Hepatic stellate cell (primary cell): ENCODE data around the gene RPA1.

ENCODE experiments used
- DNase-seq: peaks from one replicate; pipeline ENCODE4 v3.0.0; 2011; ENCODE audit warnings: low spot score

RPA1 gene

DNA sequence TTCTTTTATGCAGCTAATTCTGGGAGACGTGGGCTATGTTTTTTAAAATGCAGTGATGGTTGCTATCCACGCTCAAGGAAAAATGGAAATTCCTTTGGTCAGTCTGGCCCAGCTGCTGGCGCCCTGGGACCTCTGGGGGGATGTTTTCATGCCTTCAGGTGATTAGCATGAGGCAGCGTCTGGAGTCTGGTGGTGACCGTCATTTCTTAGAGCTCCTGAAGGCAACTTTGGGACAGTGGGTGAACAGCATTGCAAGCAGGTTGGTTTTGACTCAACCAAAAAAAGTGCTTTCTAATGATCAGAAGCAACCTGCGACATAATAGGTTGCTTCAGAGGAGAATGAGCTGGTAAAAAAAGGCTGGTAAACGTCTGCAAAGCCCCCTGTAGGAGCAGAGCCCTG is 82.3 kb downstream of the RPA1 start:
- no peak for DNase-seq

DNA sequence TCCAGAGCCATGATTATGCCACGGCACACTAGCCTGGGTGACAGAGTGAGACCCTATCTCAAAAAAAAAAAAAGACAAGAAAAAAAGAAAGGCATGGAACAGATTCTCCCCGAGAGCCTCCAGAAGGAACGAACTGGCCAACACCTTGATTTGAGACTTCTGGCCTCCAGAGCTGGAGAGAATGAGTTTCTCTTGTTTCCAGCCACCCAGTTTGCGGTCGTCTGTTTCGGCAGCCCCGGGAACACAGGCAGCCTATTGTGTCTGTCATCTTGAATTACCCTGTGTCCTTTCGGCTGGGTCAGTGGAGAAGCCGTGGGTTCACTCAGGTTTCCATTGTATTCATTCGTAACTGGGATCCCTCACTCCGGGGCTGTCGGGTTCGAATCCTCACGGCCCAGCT is 83.9 kb downstream of the RPA1 start:
- DNase-seq = no peak

DNA sequence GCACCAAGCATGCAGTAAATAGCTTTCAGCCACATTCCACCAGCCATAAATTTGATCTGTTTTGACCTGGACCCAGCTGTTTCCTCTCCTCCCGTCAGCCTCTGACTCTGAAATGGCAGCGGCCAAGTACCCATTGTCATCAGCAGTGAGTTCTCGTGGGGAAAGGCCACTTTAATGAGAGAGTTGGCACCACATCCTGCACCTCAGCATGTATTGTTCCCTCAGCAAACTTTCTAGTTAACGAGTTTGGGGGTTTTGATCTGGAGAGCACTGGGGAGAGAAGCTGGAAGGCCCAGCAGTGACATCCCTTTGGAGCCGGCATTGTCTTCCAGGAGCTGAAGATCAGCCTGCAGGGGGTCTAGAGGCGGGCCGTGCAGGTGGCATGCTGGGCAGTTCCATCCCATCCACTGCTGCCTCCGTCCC is 84.9 kb downstream of the RPA1 start:
- DNase-seq = no peak

DNA sequence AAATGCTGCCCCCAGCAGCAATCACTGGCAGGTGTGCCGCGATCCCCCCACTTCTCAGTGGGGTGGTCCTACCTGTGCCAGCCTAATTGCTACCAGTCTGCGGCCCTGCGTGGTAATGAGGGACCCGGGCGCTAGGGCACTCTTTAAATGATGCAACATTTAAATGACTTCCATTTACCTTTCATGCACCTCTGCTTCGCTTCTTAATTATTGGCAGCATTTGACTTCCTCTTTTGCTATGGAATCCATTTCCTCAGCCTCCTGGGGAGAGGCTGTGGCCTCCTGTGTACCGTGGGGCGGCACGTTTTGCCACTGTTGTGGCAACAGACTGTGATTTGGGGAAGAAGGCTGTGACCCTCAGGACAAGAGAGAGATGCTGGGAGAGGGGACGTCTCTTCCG is 86.1 kb downstream of the RPA1 start:
- no peak for DNase-seq

DNA sequence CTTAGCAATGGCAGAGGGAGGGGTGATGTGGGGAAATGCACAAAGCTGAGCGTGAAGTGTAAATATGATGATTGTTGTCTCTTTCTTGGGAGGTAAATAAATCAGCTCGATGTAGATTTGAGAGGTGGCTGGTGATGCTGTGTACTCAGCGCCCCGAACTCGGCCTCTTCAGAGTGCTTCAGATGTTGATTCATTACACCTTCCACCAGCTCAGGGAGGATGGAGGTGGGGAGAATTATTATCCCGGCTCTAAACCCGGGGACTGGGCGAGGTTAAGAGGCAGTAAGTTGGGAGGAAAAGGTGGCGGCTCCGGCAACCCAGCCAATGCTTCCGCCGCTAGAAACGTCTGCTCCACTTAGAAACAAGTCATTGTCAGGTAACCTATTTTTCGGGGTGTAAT is 86.5 kb downstream of the RPA1 start:
- DNase-seq = no peak

DNA sequence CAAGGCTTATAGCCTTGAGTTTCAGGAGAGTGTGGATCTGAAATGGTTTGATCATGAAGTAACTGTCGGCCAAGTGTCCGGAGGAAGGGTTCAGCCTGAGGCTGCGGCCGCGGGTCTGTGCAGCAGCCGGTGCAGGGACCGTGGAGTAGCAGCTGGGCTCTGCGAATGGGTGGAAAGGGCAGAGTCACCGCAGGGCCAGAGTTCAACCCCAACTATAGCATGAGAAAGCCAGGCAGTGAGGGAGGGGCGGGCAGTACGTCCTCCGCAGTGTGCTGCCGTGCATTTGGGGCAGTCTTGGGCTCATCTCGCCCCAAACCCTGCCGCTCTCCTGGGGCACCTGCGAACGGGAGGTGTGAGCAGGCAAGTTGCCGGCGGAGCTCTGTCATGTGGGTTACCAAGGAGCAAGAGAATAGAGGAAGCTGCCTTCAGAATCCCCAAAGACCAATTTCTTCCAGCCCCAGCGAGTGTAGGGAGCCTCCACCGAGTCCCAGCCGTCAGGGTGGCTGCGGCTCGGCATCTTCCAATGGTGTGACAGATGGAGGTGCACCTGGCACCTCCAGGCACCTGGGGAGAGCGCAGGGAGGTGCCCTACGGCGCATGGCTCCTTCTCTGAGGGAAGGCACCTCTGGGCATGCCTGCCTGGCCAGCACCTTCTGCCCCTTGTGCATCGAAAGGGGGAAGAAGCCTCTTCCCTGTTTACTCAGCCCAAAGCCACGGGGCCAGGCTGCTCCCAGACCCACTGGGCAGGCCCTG is 87.3 kb downstream of the RPA1 start:
- no peak for DNase-seq

DNA sequence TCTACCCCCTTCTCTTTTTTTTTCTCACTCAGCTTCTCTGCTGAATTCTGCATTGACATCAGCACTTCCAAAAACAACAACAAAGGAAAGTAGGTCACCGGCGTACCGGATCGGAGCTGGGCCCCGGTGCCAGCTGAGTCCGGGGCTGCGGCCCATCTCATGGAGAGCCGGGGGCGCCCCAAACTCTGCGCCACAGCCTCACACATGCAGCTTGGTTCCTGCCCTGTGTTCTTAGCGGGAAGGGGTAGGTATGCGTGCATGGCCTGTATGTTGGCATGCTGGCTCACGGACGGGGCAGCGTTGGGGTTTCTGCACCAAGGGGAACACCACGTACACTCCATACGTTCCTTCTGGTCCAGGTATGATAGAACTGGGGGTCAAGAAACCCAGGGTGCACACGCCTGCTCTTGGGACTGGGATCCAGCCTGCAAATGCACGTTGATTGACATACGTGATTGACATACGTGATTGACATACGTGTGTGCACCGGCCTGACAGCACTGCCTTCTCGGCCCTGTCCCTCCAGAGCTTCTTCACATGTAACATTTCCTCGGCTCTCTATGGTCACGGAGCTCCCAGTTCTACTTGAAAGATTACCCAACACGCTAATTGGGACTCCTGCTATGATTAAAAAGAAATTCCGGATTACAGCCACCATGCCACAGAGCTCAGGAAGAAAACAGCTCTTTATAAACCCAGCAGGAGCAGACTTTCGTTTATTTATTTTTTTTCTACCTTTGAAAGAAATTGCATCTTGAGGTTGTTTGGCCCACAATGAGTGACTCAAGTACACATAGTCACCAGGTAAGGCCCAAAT is 88.7 kb downstream of the RPA1 start:
- no peak for DNase-seq

DNA sequence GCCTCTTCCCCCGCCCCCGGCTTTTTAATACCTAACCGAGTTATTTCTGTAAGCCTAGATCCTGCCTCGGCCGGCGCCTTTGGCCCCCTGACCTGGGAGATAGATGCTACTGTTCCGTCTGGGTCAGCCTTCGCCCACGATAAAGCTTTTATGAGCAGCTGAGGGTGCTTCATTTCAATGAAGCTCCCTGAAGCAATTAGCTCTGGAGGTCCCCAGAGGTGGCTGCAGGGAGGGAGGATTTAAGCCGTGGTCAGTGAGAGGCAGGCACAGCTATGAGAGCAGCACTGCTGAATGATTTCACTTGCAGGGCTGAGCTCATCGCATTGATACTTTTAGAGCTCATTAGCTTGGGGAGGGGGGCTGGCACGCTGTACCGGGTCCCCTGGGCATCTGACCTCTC is 89.4 kb downstream of the RPA1 start:
- DNase-seq = no peak

DNA sequence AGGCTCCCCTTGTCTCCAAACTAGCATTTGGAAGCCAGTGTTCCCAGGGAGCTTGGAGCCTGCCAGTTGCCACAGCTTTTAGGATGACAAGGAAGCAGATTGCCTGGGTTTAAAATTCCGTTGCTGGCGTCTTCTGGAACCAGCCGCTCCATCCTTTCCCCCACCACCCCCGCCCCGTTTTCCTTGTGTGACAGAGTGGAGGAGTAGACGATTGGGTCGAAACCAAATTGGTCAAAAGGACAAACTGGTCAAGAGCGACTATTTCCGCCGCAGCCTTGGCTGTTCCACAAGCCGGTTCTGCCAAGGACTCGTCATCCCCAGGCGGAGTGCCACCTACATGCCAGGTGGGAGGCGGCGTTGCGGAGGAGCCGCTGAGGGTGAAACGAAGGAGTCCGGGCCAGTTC is 91.1 kb downstream of the RPA1 start:
- no peak for DNase-seq

DNA sequence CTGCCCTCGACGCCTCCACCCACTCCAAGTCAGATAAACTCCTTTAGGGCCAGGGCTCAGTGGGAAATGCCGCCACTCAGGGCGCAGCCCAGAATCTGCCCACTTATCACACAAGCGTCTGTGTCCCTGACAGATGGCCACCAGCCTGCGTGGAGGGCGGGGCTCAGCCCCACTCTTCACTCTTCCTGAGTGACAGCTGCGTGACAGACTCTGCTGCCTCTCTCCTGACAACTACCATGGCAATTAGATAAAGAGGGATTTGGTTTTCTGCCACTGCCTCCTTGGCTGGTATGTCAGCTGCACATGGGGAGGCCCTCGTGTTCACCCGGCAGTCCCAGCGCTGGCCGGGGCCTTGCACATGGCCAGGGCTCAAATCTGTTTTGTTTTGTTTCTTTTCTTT is 99.2 kb downstream of the RPA1 start:
- DNase-seq = no peak

DNA sequence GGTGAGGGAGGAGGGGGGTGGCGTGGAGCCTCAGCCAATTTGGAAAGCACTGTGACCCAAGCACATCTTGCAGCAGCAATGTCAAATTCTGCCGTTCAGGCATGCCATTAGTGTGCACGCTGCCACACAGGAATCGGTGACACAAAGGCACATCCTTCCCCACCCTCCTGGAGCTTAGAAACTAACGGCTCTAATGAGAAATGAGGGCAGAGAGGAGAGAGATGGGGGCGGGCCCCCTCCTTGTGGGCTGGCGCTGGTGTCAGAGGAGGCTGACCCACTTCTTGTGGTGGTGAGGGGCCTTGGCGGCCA is 100.5 kb downstream of the RPA1 start:
- no peak for DNase-seq

DNA sequence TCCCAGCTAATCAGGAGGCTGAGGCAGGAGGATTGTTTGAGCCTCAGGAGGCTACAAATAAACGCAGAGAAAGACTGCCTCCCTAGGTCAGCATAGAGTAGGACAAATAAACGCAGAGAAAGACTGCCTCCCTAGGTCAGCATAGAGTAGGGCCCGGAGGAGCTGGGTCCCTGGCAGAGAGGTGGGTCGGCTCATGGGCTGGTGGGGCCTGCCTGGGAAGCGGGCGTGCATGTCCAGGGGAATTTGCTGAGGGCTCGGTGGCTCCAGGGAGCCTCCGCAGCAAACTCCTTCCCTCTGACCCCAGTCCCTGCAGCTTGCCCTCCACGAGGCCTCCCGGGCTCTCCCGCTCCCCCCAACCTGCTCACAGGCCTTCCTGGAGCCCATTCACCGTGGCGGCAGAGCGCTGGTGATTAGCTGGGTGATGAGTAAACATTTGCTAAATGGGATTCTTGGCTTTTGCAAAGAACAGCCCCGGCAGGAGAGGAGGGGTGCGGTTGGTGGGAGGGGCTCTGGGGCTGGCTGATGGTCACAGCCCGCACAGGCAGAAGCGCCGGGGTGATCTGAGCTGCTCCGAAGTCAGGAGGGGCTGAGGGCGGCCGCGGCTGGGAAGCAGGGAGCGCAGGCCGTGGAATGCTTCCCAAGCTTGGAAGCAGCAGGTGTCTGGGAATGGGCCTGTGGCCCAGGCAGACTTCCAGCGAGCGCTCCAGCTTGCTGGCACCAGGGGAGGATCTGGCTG is 102.2 kb downstream of the RPA1 start:
- no peak for DNase-seq

DNA sequence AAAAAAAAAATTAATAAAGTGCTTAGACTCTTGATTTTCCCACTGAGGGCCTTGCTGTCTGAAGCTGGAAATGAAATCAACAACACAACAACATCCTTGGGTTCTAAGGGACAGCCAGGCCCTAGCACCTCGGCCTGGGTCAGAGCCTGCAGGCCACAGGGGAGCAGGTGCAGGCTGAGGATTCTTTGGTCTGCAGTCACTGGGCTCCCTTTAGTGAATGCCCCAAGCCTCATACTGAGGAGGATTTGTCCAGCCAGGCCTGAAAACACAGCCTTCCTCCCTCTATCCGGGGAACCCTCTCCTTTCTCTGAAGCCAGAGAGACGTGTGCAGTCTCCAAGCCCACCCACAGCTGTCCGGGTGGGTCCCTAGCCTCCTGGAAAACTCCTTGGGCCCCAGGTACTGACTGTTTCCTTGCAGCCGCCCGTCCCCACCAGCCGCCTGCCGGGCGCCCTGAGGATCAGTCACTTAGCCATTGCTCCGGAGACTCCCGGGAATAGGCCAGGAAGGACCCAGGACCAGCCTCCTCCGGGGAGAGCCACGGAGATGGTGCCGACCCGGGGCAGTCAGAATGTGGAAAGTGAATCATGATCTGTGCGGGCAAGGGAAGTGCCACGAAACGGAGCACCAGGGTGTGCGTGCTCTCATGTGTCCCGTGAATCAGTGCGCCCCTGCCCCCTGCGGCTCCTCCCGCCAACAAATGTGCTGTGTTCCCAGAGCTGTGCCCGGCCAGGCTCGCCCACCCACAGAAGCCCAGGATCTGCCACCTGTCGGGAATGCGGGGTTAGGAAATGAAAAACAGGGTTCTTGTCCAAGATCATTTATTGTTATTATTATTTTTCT is 104.3 kb downstream of the RPA1 start:
- no peak for DNase-seq

DNA sequence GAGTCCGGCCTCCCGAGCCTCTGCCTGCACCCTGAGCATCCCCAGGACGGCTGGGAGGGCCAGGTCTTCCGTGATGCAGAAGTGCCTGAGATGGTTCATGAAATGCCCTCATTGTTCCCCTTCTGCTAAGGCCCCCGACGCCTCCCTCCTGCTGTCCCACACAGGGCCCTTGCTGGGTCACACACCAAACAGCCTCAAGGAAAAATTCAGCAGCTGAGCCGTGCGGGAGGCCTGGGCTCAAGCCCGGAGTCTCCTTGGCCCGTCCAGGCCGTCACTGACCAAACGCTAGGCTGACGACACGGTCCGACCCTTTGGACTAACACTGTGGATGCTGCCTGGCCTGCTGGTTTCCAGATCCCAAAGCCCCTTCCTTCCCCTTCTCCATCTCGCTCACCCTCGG is 105.1 kb downstream of the RPA1 start:
- DNase-seq = no peak

DNA sequence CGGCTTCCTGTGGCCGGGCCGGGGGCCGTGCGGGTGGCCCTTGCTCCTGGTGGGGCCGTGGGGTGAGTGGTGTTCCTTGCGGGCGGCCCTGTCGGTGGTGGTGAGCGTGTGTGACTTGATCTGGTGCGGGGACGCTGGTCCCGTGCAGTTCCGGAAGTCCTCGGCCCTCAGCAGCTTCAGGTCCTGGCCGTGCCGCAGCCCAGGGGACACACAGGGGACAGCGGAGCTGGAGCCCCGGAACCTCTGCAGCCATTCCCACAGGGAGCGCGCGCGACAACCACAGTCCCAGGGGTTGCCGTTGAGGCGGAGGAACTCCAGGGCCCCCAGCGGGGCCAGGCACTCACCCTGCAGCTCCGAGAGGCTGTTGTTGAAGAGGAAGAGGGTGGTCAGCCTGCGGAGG is 107.0 kb downstream of the RPA1 start:
- DNase-seq = no peak

DNA sequence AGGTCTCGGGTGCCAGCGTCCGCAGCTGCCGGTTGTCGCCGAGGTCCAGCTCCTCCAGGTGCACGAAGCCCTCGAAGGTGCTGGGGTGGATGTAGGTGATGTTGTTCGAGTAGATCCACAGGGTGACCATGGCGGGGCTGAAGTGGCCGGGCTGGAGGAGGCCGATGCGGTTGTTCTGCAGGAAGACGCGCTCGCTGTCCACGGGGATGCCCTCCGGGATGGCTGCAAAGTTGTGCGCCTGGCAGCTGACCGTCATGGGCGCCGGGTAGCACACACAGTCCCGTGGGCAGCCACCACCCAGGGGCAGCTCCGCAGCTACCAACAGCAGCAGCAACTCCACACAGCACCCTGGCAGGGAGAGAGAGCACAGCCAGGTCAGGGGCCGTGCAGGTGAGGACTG is 107.7 kb downstream of the RPA1 start:
- no peak for DNase-seq

DNA sequence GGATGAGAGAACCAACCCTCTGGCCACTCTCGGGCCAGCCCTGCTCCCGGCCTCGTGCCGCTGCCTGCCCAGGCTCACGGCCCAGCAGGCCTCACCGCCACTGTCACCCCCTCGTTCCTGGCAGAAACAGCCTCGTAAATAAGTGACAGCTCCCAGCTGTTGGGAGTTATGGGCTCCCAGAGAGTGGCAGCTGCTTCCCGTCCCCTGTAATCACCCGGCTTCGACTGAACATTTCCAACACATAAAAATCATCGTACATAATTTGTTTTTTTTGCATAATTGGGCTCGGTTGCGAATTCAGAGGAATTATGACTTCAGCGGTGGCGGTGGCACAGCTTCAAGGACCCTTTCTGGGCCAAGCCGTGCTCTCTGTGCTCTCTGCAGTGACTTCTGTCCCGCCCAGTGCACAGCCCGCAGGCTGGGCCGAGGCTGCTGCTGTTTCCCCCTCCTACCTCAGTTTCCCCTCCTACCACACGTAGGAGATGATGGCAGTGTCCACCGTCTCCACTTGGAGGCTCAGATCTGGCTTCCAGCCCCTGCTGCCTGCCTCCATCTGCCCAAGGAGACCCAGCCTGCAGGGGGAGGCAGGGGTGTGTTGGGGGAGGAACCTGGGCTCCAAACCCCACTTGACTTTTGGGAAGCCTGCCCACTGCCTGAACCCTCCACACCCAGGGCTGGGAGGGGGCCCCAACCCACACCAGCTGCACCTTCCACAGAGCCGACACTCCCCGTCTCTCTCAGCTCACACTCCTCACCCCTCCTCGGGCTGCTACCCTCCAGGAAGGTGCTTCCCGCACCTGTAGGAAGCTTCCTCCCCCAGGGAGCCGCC is 110.4 kb downstream of the RPA1 start:
- DNase-seq = no peak

DNA sequence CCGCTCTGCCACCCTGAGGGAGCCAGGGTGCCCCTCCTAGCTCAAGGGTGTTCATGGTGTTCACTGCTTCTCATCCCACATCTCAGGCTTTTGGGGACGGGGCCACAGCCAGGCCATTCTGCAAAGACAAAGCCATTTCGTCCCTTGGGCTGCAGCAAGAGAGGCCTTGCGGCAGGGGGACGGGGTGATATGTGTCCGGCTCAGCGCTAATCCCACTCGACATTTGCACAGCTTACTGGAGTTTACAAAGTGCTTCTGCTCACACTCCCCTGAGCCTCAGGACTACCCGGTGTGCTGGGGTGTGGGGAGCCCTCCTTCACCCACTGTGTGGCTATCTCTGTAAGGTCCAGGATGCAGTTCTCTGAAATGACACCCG is 111.0 kb downstream of the RPA1 start:
- DNase-seq = no peak

DNA sequence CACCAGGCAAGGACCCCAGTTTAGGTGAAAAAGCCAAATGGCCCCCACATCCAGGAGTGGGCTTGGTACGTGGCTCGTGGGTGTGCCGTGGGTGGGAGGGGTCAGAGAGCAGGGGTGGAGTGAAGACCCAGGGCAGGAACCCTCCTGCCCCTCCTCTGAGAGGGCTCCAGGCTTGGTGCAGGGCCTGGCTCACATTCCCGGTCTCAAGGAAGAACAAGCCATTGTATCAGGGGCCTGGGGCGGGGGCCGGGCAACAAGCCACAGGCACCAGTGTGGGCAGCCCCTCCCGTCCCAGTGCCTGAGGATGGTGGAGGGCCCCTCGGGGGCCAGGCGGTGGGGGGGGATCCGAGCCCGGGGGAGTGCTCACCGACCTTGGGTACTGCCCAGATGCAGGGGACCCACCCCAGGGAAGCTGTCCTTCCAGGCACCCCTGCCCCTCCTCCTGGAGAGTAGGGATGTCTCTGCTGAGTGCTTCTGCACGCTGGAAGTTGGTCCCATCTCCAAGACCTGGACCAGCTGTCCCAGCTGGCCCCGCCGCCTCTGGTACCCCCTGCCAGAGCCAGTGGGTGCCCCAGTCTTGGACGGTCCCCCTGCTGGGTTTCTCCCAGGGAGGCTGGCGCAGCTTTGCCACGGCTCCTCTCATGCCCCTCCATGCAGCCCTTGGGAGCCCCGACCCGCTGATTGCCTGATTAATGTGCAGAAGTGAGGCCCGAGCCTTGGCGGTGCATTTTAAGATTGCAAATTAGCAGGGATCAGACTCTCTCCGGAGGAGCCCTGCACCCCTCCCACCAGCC is 111.7 kb downstream of the RPA1 start:
- no peak for DNase-seq

DNA sequence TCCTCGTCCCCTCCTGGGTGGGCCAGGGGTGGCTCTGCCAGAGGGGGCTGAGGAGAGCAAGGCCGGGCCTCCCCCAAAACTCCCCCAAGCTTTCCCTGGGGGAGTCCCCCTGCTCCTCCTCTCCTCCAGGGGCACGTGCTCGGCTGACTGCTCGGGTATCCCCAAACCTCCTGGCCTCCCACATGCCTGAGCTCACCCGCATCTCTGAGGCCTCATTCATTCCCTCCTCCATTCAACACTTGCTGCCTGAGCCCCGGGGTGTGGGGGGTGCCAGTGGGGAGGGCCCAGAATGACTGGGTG is 112.2 kb downstream of the RPA1 start:
- DNase-seq = no peak
